ENCODE data around the gene ACACA. TPM values are rescaled to one million over a fixed set of nuclear protein-coding genes. Genes with fewer than 3 reads are reported as not detected.

ACACA gene
- total and polyA plus RNA-seq, 2 donors (not counting 1 experiment from before 2014, with no cell fraction given): 4.8 to 26.2 TPM

GRCh38 chr17:37200497-37200896 is 206.1 kb downstream of the ACACA start:
- Histone ChIP-seq H3K27me3 (replicated peaks in 1 of 4; ENCODE audit: control extremely low read depth in 1 of 4, control insufficient read depth in 3 of 4, insufficient read depth in 4 of 4, low read length in 3 of 4) (no peaks in the 10 kb centered on the region), H3K4me2 (replicated peaks; ENCODE audit: low read depth, low read length, poor library complexity, severe bottlenecking) (no peak overlapping the region), H3K36me3 (replicated peaks in 1 of 2; ENCODE audit: control extremely low read depth in 1 of 2, control insufficient read depth in 1 of 2, extremely low read depth in 1 of 2, insufficient read depth in 2 of 2, low read length in 1 of 2) (peaks cover 0 to 17% of the 10 kb centered on the region in 2 experiments), H3K9me3 (ENCODE audit: control extremely low read depth in 1 of 3, control insufficient read depth in 2 of 3, insufficient read depth in 1 of 3, low read length in 2 of 3) (no peaks in the 10 kb centered on the region), H3K9ac (ENCODE audit: low read length) (no peak overlapping the region), H4K20me1 (ENCODE audit: control insufficient read depth, insufficient read depth, low read length, poor library complexity, severe bottlenecking) (no peaks in the 10 kb centered on the region), H3K27ac (ENCODE audit: low read length in 2 of 2) (no peak overlapping the region), H3K4me1 (ENCODE audit: control insufficient read depth in 2 of 2, insufficient read depth in 2 of 2, low read length in 2 of 2) (no peaks in the 10 kb centered on the region), H3K79me2 (ENCODE audit: control insufficient read depth, insufficient read depth, low read length) (no peaks in the 10 kb centered on the region), H3K4me3 (ENCODE audit: control extremely low read depth in 1 of 5, extremely low read depth in 1 of 5, insufficient read depth in 1 of 5, low read depth in 2 of 5, low read length in 4 of 5) (no peak overlapping the region), H2AFZ (ENCODE audit: insufficient read depth, low read depth, low read length, poor library complexity, severe bottlenecking) (no peak overlapping the region)
- DNase-seq (no peak), ATAC-seq (ENCODE audit: low read depth) (no peak)
- intact Hi-C loops (cut with micrococcal nuclease): no loop called here
- H3K4me3 Mint-ChIP-seq: no peak overlapping the region
- no peaks in the 10 kb centered on the region for H3K27me3 Mint-ChIP-seq
- WGBS (ENCODE audit: insufficient coverage): no CpG with 5 or more reads among the region's 2 CpGs
- no peak overlapping the region for H3K27ac Mint-ChIP-seq
- ChIA-PET CTCF (no interaction called here), POLR2A (no interaction called here)
- TF ChIP-seq EZH2 (IDR thresholded peaks at IDR 0.05; ENCODE audit: borderline replicate concordance, insufficient read depth, low read depth, low read length, poor library complexity, severe bottlenecking) (no peak), CTCF (IDR thresholded peaks at IDR 0.05) (no peak)
- H3K9me3 Mint-ChIP-seq (ENCODE audit: insufficient read depth): no peaks in the 10 kb centered on the region
- H3K4me1 Mint-ChIP-seq: peaks cover 2% of the 10 kb centered on the region

GRCh38 chr17:37197336-37197735 is 209.3 kb downstream of the ACACA start:
- Histone ChIP-seq H3K27ac (ENCODE audit: low read length in 2 of 2) (no peak overlapping the region), H3K4me1 (ENCODE audit: control insufficient read depth in 2 of 2, insufficient read depth in 2 of 2, low read length in 2 of 2) (no peaks in the 10 kb centered on the region), H3K9ac (ENCODE audit: low read length) (no peak overlapping the region), H3K9me3 (ENCODE audit: control extremely low read depth in 1 of 3, control insufficient read depth in 2 of 3, insufficient read depth in 1 of 3, low read length in 2 of 3) (no peaks in the 10 kb centered on the region), H3K4me3 (ENCODE audit: control extremely low read depth in 1 of 5, extremely low read depth in 1 of 5, insufficient read depth in 1 of 5, low read depth in 2 of 5, low read length in 4 of 5) (no peak overlapping the region), H3K27me3 (replicated peaks in 1 of 4; ENCODE audit: control extremely low read depth in 1 of 4, control insufficient read depth in 3 of 4, insufficient read depth in 4 of 4, low read length in 3 of 4) (no peaks in the 10 kb centered on the region), H3K4me2 (replicated peaks; ENCODE audit: low read depth, low read length, poor library complexity, severe bottlenecking) (no peak overlapping the region), H3K36me3 (replicated peaks in 1 of 2; ENCODE audit: control extremely low read depth in 1 of 2, control insufficient read depth in 1 of 2, extremely low read depth in 1 of 2, insufficient read depth in 2 of 2, low read length in 1 of 2) (peaks cover 3 to 4% of the 10 kb centered on the region in 2 experiments), H3K79me2 (ENCODE audit: control insufficient read depth, insufficient read depth, low read length) (no peaks in the 10 kb centered on the region), H4K20me1 (ENCODE audit: control insufficient read depth, insufficient read depth, low read length, poor library complexity, severe bottlenecking) (no peaks in the 10 kb centered on the region), H2AFZ (ENCODE audit: insufficient read depth, low read depth, low read length, poor library complexity, severe bottlenecking) (no peak overlapping the region)
- POLR2A ChIA-PET: no interaction called here
- TF ChIP-seq CTCF (IDR thresholded peaks at IDR 0.05): no peak
- TF ChIP-seq EZH2 (IDR thresholded peaks at IDR 0.05; ENCODE audit: borderline replicate concordance, insufficient read depth, low read depth, low read length, poor library complexity, severe bottlenecking): no peak
- no peak overlapping the region for H3K27ac Mint-ChIP-seq
- CTCF ChIA-PET: no interaction called here
- ATAC-seq (ENCODE audit: low read depth): no peak
- intact Hi-C loops (cut with micrococcal nuclease): no loop called here
- H3K4me3 Mint-ChIP-seq: no peak overlapping the region
- no peaks in the 10 kb centered on the region for H3K9me3 Mint-ChIP-seq (ENCODE audit: insufficient read depth)
- no peak for DNase-seq
- peaks cover 2% of the 10 kb centered on the region for H3K4me1 Mint-ChIP-seq
- no peaks in the 10 kb centered on the region for H3K27me3 Mint-ChIP-seq
- no CpG with 5 or more reads among the region's 2 CpGs for WGBS (ENCODE audit: insufficient coverage)

Data from B cell (primary cell).